Choroid plexus epithelial cell (primary cell): ENCODE results near the gene ERMP1.

Experiments used
- DNase-seq: peaks from one replicate; pipeline ENCODE4 v3.0.0-alpha.2; 2010; ENCODE audit warnings: low read depth
- H3K4me3 ChIP-seq: 2 replicates; pipeline ENCODE4 v1.5.1; 2011; ENCODE audit warnings: low read depth, mild to moderate bottlenecking, control low read depth, low read length, moderate library complexity
- CTCF ChIP-seq: conservative IDR thresholded peaks from 2 replicates; pipeline ENCODE4 v1.5.1; 2011; ENCODE audit warnings: low read depth, mild to moderate bottlenecking, control low read depth, inconsistent platforms, low read length, moderate library complexity

ERMP1 gene

GRCh38 chr9:5743109-5743508, 89.8 kb downstream of the ERMP1 start:
- no peak for DNase-seq
- no peak overlapping the region for H3K4me3 ChIP-seq
- TF ChIP-seq CTCF: no peak

GRCh38 chr9:5736563-5737346, 96.2 kb downstream of the ERMP1 start:
- no peak overlapping the region for H3K4me3 ChIP-seq
- no peak for DNase-seq
- TF ChIP-seq CTCF: no peak

GRCh38 chr9:5735072-5735471, 97.8 kb downstream of the ERMP1 start:
- no peak for TF ChIP-seq CTCF
- no peak overlapping the region for H3K4me3 ChIP-seq
- no peak for DNase-seq
